Trophoblast cell (in vitro differentiated cells and primary cell): ENCODE data around the gene WNT16.

ENCODE experiments used
- DNase-seq, 2 donors: peaks; one replicate each; pipeline ENCODE4 v3.0.0-alpha.2; 2016
- H2AFZ ChIP-seq: 2 replicates; pipeline ENCODE4 v1.6.1; 2013; ENCODE audit warnings: low read length, moderate library complexity, mild to moderate bottlenecking; ENCODE audit not compliant: insufficient read depth, poor library complexity
- H2AK5ac ChIP-seq: 2 replicates; pipeline ENCODE4 v1.6.1; 2013; ENCODE audit warnings: mild to moderate bottlenecking, low read length
- H2BK120ac ChIP-seq: 2 replicates; pipeline ENCODE4 v1.6.1; 2013; ENCODE audit warnings: low read length, mild to moderate bottlenecking, moderate library complexity; ENCODE audit not compliant: insufficient read depth, poor library complexity
- H2BK12ac ChIP-seq: 2 replicates; pipeline ENCODE4 v1.6.1; 2013; ENCODE audit warnings: mild to moderate bottlenecking, low read length, moderate library complexity
- H2BK5ac ChIP-seq: 2 replicates; pipeline ENCODE4 v1.6.1; 2013; ENCODE audit warnings: low read length, low read depth, moderate library complexity, mild to moderate bottlenecking; ENCODE audit not compliant: poor library complexity
- H3K14ac ChIP-seq: 2 replicates; pipeline ENCODE4 v1.6.1; 2013; ENCODE audit warnings: mild to moderate bottlenecking, low read length
- H3K18ac ChIP-seq: 2 replicates; pipeline ENCODE4 v1.6.1; 2013; ENCODE audit warnings: mild to moderate bottlenecking, low read length
- H3K23ac ChIP-seq: 2 replicates; pipeline ENCODE4 v1.6.1; 2013; ENCODE audit warnings: low read length
- H3K27ac ChIP-seq: 2 replicates; pipeline ENCODE4 v1.5.1; 2013; ENCODE audit warnings: low read depth, mild to moderate bottlenecking, inconsistent platforms, low read length, moderate library complexity
- H3K27me3 ChIP-seq: 2 replicates; pipeline ENCODE4 v1.6.1; 2013; ENCODE audit warnings: inconsistent platforms, mild to moderate bottlenecking, low read length, moderate library complexity; ENCODE audit not compliant: insufficient read depth
- H3K36me3 ChIP-seq, 2 experiments: 1 replicate in 1 of 2; 2 replicates in 1 of 2; pipeline ENCODE4 v1.6.1; 2013; ENCODE audit warnings: low read length in 2 of 2, mild to moderate bottlenecking in 2 of 2, moderate library complexity in 1 of 2; ENCODE audit not compliant: insufficient read depth in 2 of 2, control insufficient read depth in 1 of 2
- H3K4ac ChIP-seq: 2 replicates; pipeline ENCODE4 v1.6.1; 2013; ENCODE audit warnings: low read depth, mild to moderate bottlenecking, low read length, moderate library complexity
- H3K4me1 ChIP-seq, 2 experiments: 1 replicate in 1 of 2; 2 replicates in 1 of 2; pipeline ENCODE4 v1.6.1; 2013; ENCODE audit warnings: low read length in 2 of 2, mild to moderate bottlenecking in 2 of 2, moderate library complexity in 1 of 2; ENCODE audit not compliant: insufficient read depth in 2 of 2, control insufficient read depth in 1 of 2
- H3K4me2 ChIP-seq: 2 replicates; pipeline ENCODE4 v1.6.1; 2013; ENCODE audit warnings: inconsistent platforms, mild to moderate bottlenecking, low read length, moderate library complexity
- H3K4me3 ChIP-seq: 2 replicates; pipeline ENCODE4 v1.5.1; 2013; ENCODE audit warnings: mild to moderate bottlenecking, low read depth, low read length, inconsistent platforms
- H3K79me1 ChIP-seq: one replicate; pipeline ENCODE4 v1.6.1; 2013; ENCODE audit warnings: low read length
- H3K79me2 ChIP-seq: 2 replicates; pipeline ENCODE4 v1.6.1; 2013; ENCODE audit warnings: low read length, mild to moderate bottlenecking; ENCODE audit not compliant: control insufficient read depth, insufficient read depth, poor library complexity
- H3K9ac ChIP-seq: 2 replicates; pipeline ENCODE4 v1.6.1; 2013; ENCODE audit warnings: mild to moderate bottlenecking, low read length
- H3K9me3 ChIP-seq: 2 replicates; pipeline ENCODE4 v1.6.1; 2013; ENCODE audit warnings: low read depth, mild to moderate bottlenecking, control low read depth, inconsistent platforms, low read length; ENCODE audit not compliant: insufficient read depth
- H4K12ac ChIP-seq: 2 replicates; pipeline ENCODE4 v1.6.1; 2013; ENCODE audit warnings: low read depth, mild to moderate bottlenecking, low read length, moderate library complexity
- H4K8ac ChIP-seq: 2 replicates; pipeline ENCODE4 v1.6.1; 2013; ENCODE audit warnings: low read depth, mild to moderate bottlenecking, low read length, moderate library complexity
- H4K91ac ChIP-seq: one replicate; pipeline ENCODE4 v1.6.1; 2013; ENCODE audit warnings: low read depth, mild to moderate bottlenecking, low read length, moderate library complexity
- WGBS: extraction: QIAGEN DNeasy Blood & Tissue Kit; methylation state at CpG from one replicate; pipeline ENCODE4 v1.1.7; 2013; ENCODE audit warnings: missing lambda C conversion rate; ENCODE audit not compliant: insufficient read length, insufficient coverage; ENCODE audit errors: extremely low coverage; 5-methylcytosine and 5-hydroxymethylcytosine counted together

Gene WNT16

GRCh38 chr7:121371883-121372282 lies 43.1 kb downstream of the WNT16 start:
- H3K4ac ChIP-seq, result no peak overlapping the region
- H2BK120ac ChIP-seq, result no peak overlapping the region
- WGBS, result no CpG with 5 or more reads among the region's 2 CpGs
- H3K18ac ChIP-seq, result no peak overlapping the region
- H3K4me1 ChIP-seq, result no peaks in the 10 kb centered on the region
- H3K79me2 ChIP-seq, result no peaks in the 10 kb centered on the region
- H3K27ac ChIP-seq, result no peak overlapping the region
- H4K12ac ChIP-seq, result no peak overlapping the region
- H3K36me3 ChIP-seq, result peaks cover 4 to 13% of the 10 kb centered on the region in 2 experiments
- no peaks in the 10 kb centered on the region for H3K79me1 ChIP-seq
- no peak overlapping the region for H2AFZ ChIP-seq
- no peaks in the 10 kb centered on the region for H3K9me3 ChIP-seq
- H3K4me3 ChIP-seq, result no peak overlapping the region
- no peak overlapping the region for H2AK5ac ChIP-seq
- H3K23ac ChIP-seq, result no peak overlapping the region
- no peak overlapping the region for H4K8ac ChIP-seq
- H2BK12ac ChIP-seq, result no peak overlapping the region
- H3K14ac ChIP-seq, result no peak overlapping the region
- no peak overlapping the region for H3K9ac ChIP-seq
- no peak overlapping the region for H3K4me2 ChIP-seq
- no peaks in the 10 kb centered on the region for H3K27me3 ChIP-seq
- H4K91ac ChIP-seq, result no peak overlapping the region
- no peak for DNase-seq
- no peak overlapping the region for H2BK5ac ChIP-seq

GRCh38 chr7:121372376-121373010 lies 43.7 kb downstream of the WNT16 start:
- Histone ChIP-seq H2BK12ac (no peak overlapping the region), H2BK120ac (no peak overlapping the region), H3K79me2 (no peaks in the 10 kb centered on the region), H4K8ac (no peak overlapping the region), H3K4me1 (no peaks in the 10 kb centered on the region), H4K91ac (no peak overlapping the region), H3K4me2 (no peak overlapping the region), H3K18ac (no peak overlapping the region), H3K79me1 (no peaks in the 10 kb centered on the region), H4K12ac (no peak overlapping the region), H2BK5ac (no peak overlapping the region), H3K14ac (no peak overlapping the region), H3K36me3 (peaks cover 4 to 15% of the 10 kb centered on the region in 2 experiments), H2AK5ac (no peak overlapping the region), H3K27ac (no peak overlapping the region), H3K9ac (no peak overlapping the region), H3K4me3 (no peak overlapping the region), H3K9me3 (no peaks in the 10 kb centered on the region), H3K27me3 (no peaks in the 10 kb centered on the region), H3K23ac (no peak overlapping the region), H3K4ac (no peak overlapping the region), H2AFZ (no peak overlapping the region)
- no CpG with 5 or more reads among the region's 2 CpGs for WGBS
- DNase-seq, result no peak

- no peak overlapping the region for H2BK5ac ChIP-seq
- no peak overlapping the region for H3K23ac ChIP-seq
- no peak overlapping the region for H4K91ac ChIP-seq
- no peaks in the 10 kb centered on the region for H3K9me3 ChIP-seq
- H3K4me1 ChIP-seq, result no peaks in the 10 kb centered on the region
- H4K8ac ChIP-seq, result no peak overlapping the region
- no peak overlapping the region for H3K18ac ChIP-seq
- no peak overlapping the region for H3K27ac ChIP-seq
- no peak overlapping the region for H2AFZ ChIP-seq
- H4K12ac ChIP-seq, result no peak overlapping the region
- H3K27me3 ChIP-seq, result no peaks in the 10 kb centered on the region
- no peak overlapping the region for H2BK120ac ChIP-seq
- H2BK12ac ChIP-seq, result no peak overlapping the region
- no peaks in the 10 kb centered on the region for H3K79me1 ChIP-seq
- H2AK5ac ChIP-seq, result no peak overlapping the region
- H3K9ac ChIP-seq, result no peak overlapping the region
- no peaks in the 10 kb centered on the region for H3K79me2 ChIP-seq
- no peak overlapping the region for H3K14ac ChIP-seq
- no peak for DNase-seq
- no peak overlapping the region for H3K4me3 ChIP-seq
- no peak overlapping the region for H3K4me2 ChIP-seq
- no peak overlapping the region for H3K4ac ChIP-seq
- peaks cover 5 to 15% of the 10 kb centered on the region in 2 experiments for H3K36me3 ChIP-seq
Measured at GRCh38 chr7:121373177-121373576, 44.4 kb downstream of the WNT16 start.

- Histone ChIP-seq H3K18ac (no peak overlapping the region), H2AK5ac (no peak overlapping the region), H4K91ac (no peak overlapping the region), H3K23ac (no peak overlapping the region), H4K8ac (no peak overlapping the region), H3K14ac (no peak overlapping the region), H3K4me1 (no peaks in the 10 kb centered on the region), H2BK12ac (no peak overlapping the region), H3K4me2 (no peak overlapping the region), H3K4ac (no peak overlapping the region), H4K12ac (no peak overlapping the region), H3K9ac (no peak overlapping the region), H2BK5ac (no peak overlapping the region), H3K79me1 (no peaks in the 10 kb centered on the region), H3K27me3 (no peaks in the 10 kb centered on the region), H2BK120ac (no peak overlapping the region), H3K36me3 (peaks cover 5 to 17% of the 10 kb centered on the region in 2 experiments), H3K9me3 (peaks cover 1% of the 10 kb centered on the region), H3K79me2 (no peaks in the 10 kb centered on the region), H3K4me3 (no peak overlapping the region), H2AFZ (no peak overlapping the region), H3K27ac (no peak overlapping the region)
- WGBS, result no CpG with 5 or more reads among the region's 2 CpGs
- DNase-seq, result no peak
Measured at GRCh38 chr7:121376979-121377378, 48.2 kb downstream of the WNT16 start.
